NT2/D1 (cell line): ENCODE measurements around the gene GRM2.

ENCODE experiments used
- DNase-seq: peaks from one replicate; pipeline ENCODE4 v3.0.0-alpha.2; 2011; ENCODE audit warnings: low read depth, low spot score
- H3K27me3 ChIP-seq: 2 replicates; pipeline ENCODE4 v1.6.0; 2011; ENCODE audit warnings: mild to moderate bottlenecking; ENCODE audit not compliant: insufficient read length, insufficient read depth
- H3K36me3 ChIP-seq: 2 replicates; pipeline ENCODE4 v1.6.1; 2011; ENCODE audit warnings: mild to moderate bottlenecking, low read length, mixed read lengths; ENCODE audit not compliant: insufficient read depth, insufficient read length
- H3K4me1 ChIP-seq: 2 replicates; pipeline ENCODE4 v1.5.1; 2011; ENCODE audit not compliant: insufficient read depth, insufficient read length
- H3K4me3 ChIP-seq: 2 replicates; pipeline ENCODE4 v1.5.1; 2011; ENCODE audit warnings: low read depth; ENCODE audit not compliant: insufficient read length
- H3K9ac ChIP-seq: 2 replicates; pipeline ENCODE4 v1.6.0; 2011; ENCODE audit warnings: low read depth; ENCODE audit not compliant: insufficient read length
- H3K9me3 ChIP-seq: 2 replicates; pipeline ENCODE4 v1.5.1; 2011; ENCODE audit warnings: mild to moderate bottlenecking, low read length; ENCODE audit not compliant: insufficient read depth
- SUZ12 ChIP-seq: IDR thresholded peaks from 2 replicates; pipeline ENCODE4 v1.6.1; 2011; ENCODE audit not compliant: insufficient read length, insufficient read depth; ENCODE audit errors: extremely low read depth
- YY1 ChIP-seq: IDR thresholded peaks from 2 replicates; pipeline ENCODE4 v1.6.1; 2011; ENCODE audit not compliant: insufficient read length, insufficient read depth
- ZNF274 ChIP-seq: IDR thresholded peaks from 2 replicates; pipeline ENCODE4 v1.6.1; 2011; ENCODE audit warnings: mild to moderate bottlenecking, low read depth, low read length

Gene GRM2

DNA sequence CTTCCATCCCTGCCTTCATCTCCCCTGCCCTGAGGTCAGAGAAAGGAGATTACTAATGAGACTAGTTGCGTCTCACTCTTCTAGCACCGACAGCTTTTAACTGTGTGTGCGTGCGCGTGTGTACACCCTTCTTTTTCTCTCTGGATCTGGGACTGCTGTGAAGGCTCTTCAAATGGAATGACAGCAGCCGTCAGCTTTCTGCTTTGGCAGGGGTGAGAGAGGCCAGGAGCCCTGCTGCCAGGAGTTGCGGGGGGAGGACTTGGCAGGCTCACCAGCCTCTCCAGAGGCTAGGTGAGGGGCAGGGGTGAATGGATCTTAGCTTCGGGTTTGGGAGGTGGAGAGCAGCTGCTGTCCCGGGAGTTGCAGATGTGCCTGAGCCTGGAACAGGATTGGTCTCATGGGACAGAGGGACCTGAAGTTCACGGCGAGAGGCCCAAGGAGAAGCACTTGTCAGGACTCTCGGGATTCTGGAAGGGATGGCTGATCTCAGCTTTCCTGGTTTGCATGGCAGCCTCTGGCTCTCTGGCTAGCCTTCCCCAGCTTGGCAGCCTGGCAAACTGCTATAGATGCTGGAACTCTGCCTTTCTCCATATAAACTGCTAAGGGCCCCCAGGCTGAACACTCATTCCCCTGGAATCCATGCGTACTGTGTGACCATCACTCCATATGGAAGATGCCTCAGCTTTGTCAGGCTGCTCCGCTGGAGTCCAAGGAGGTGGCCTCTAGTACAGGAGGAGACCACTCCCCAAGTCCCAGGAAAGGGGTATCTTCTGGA lies 19.2 kb upstream of the GRM2 start:
- TF ChIP-seq ZNF274 (no peak), YY1 (no peak), SUZ12 (no peak)
- Histone ChIP-seq H3K4me1 (peaks cover 45% of the 10 kb centered on the region), H3K9ac (no peak overlapping the region), H3K9me3 (no peaks in the 10 kb centered on the region), H3K36me3 (peaks cover 42% of the 10 kb centered on the region), H3K4me3 (no peak overlapping the region), H3K27me3 (no peaks in the 10 kb centered on the region)
- no peak for DNase-seq

DNA sequence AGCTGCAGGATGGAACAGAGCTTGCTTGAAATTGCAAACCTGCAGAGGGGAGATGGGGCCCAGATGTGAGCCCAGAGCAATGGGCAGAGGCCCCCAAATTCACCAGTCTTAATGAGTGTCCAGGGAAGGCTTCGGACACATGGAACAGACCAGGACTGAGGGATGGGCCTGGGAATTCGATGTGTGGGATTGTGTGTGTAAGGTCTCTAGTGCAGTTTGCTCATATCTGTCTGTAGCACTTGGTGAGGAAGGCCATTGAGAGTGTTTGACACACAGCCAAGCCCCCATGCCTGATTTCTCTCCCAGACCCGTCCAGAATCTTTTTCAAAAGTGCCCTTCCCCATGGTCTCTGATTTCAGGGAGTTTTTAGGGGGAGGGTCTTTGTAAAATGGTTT lies 18.7 kb upstream of the GRM2 start:
- Histone ChIP-seq H3K9ac (no peak overlapping the region), H3K4me1 (peaks cover 48% of the 10 kb centered on the region), H3K36me3 (peaks cover 42% of the 10 kb centered on the region), H3K4me3 (no peak overlapping the region), H3K9me3 (no peaks in the 10 kb centered on the region), H3K27me3 (no peaks in the 10 kb centered on the region)
- TF ChIP-seq YY1 = no peak
- no peak for TF ChIP-seq SUZ12
- TF ChIP-seq ZNF274 = no peak
- no peak for DNase-seq

DNA sequence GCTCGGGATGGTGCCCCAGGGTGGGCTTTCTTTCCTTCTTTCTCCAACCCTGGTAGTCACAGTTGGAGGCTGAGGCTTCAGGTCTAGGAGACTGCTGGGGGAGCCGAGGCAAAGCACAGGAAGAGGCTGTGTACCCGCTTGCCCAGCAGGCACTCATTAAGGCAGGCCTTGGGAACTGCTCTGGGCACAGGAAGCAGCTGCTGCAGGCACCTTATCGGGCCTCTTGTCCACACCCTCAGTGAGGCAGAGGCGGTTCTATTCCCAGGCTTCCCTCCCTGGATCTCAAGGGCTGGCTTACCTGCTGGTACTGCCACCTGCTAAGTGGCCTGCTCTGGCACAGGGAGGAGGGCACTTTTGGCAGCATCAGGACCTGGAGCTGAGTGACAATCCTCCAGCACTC lies 15.8 kb upstream of the GRM2 start:
- DNase-seq = no peak
- TF ChIP-seq YY1 (no peak), ZNF274 (no peak), SUZ12 (no peak)
- H3K9ac ChIP-seq = no peak overlapping the region

DNA sequence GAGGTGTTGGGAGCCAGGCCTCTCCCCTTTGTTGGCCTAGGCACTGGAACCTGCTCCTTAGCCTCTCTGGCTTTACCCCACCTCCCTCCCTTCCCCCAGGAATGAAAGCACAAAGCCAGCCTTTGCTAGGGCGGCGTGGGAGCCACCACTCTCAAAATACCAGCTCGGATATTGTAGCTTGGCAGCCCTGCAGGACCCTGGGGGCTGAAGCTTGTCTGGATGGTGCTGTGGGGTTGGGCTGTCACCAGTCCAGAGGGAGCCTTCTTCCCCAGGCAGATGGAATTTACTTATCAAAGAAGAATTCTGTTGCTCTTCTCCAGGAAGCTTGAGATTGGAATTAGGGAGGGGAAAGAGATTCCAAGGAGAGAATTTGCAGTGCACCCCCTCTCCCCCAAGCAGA lies 14.9 kb upstream of the GRM2 start:
- H3K9ac ChIP-seq = no peak overlapping the region
- no peaks in the 10 kb centered on the region for H3K9me3 ChIP-seq
- peaks cover 23% of the 10 kb centered on the region for H3K36me3 ChIP-seq
- H3K4me3 ChIP-seq = no peak overlapping the region
- no peaks in the 10 kb centered on the region for H3K27me3 ChIP-seq
- no peak for DNase-seq
- TF ChIP-seq YY1 (no peak), SUZ12 (no peak), ZNF274 (no peak)
- H3K4me1 ChIP-seq = peaks cover 38% of the 10 kb centered on the region

More for the DNA sequence above, 15.8 kb upstream of the GRM2 start:
- Histone ChIP-seq H3K27me3 (no peaks in the 10 kb centered on the region), H3K36me3 (peaks cover 22% of the 10 kb centered on the region), H3K4me3 (no peak overlapping the region), H3K9me3 (no peaks in the 10 kb centered on the region), H3K4me1 (peaks cover 47% of the 10 kb centered on the region)

DNA sequence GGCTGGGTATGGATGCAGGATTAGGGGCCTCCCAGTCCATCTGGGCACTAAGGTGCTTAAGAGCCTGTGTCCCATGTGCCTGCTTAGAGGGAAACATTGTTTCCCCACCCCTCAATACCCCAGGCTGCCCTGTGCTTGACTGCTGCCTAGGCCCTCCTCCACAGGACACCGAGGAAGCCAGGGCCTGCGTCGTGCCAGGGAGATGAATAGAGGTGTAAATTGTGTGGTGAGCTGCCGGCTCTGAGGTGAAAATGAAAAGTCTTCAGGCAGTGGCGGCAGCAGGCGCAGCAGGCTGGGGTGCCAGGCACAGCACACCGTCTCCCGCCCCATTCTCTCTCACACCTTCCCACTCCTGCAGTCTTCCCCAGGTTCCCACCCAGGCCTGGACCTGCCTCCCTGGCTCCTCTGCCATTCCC lies 13.9 kb upstream of the GRM2 start:
- Histone ChIP-seq H3K9ac (no peak overlapping the region), H3K27me3 (no peaks in the 10 kb centered on the region), H3K4me1 (peaks cover 29% of the 10 kb centered on the region), H3K4me3 (no peak overlapping the region), H3K9me3 (no peaks in the 10 kb centered on the region), H3K36me3 (peaks cover 24% of the 10 kb centered on the region)
- no peak for DNase-seq
- TF ChIP-seq YY1 (no peak), ZNF274 (no peak), SUZ12 (no peak)

DNA sequence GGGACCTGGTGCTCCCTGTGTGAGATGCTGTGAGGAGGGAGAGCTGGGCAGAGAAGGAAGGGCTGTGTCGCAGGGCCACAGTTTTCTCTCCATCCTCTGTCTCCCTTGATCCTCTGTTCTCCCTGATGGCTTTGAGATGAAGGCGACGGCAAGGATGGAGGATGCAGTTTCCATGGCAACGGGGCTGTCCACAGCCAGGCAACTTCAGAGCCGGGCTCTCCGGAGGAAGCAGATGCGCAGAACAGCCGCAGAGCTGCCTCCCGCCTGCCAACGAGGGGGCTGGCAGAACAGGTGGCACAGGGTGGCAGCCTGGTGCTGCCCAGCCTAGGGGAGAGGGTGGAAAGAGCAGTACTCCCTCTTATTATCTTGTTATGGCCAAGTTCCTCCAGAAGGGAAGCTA lies 9.9 kb upstream of the GRM2 start:
- peaks cover 14% of the 10 kb centered on the region for H3K36me3 ChIP-seq
- H3K4me1 ChIP-seq = peaks cover 10% of the 10 kb centered on the region
- H3K9ac ChIP-seq = no peak overlapping the region
- TF ChIP-seq SUZ12 = no peak
- TF ChIP-seq YY1 = no peak
- TF ChIP-seq ZNF274 = no peak
- no peaks in the 10 kb centered on the region for H3K27me3 ChIP-seq
- no peak overlapping the region for H3K4me3 ChIP-seq
- no peaks in the 10 kb centered on the region for H3K9me3 ChIP-seq
- DNase-seq = no peak

DNA sequence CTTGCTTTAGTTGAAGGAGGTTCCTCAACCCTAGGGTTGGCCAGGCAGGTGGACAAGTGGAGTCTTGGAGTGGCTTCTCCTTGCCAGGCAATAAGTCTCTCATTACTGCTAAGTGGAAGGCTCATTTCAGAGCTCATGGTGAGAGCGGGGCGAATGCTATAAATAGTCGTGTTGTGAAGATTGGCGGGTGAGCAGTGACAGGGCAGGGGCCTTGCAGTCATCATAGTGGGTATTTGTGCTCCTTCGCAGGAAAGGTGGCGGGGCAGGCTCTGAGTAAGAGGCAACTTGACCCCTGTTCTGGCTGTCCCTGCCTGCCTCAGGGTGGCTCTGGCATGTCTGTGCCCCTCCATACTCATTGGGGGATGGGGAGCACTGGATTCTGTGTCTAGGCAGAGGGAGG lies 8.7 kb upstream of the GRM2 start:
- no peaks in the 10 kb centered on the region for H3K9me3 ChIP-seq
- no peaks in the 10 kb centered on the region for H3K27me3 ChIP-seq
- H3K4me1 ChIP-seq = peaks cover 14% of the 10 kb centered on the region
- H3K4me3 ChIP-seq = no peak overlapping the region
- H3K9ac ChIP-seq = no peak overlapping the region
- H3K36me3 ChIP-seq = peaks cover 14% of the 10 kb centered on the region
- no peak for TF ChIP-seq YY1
- no peak for TF ChIP-seq SUZ12
- TF ChIP-seq ZNF274 = no peak
- DNase-seq = no peak
